GM19395 (cell line): Measurements from ENCODE around the gene MYOZ3.

ENCODE experiments used
- ATAC-seq: cut with Tn5 transposase; IDR thresholded peaks from one replicate; pipeline ENCODE4 v1.9.1; 2021; ENCODE audit warnings: mild to moderate bottlenecking, moderate library complexity; ENCODE audit not compliant: unreplicated experiment

Gene MYOZ3

DNA sequence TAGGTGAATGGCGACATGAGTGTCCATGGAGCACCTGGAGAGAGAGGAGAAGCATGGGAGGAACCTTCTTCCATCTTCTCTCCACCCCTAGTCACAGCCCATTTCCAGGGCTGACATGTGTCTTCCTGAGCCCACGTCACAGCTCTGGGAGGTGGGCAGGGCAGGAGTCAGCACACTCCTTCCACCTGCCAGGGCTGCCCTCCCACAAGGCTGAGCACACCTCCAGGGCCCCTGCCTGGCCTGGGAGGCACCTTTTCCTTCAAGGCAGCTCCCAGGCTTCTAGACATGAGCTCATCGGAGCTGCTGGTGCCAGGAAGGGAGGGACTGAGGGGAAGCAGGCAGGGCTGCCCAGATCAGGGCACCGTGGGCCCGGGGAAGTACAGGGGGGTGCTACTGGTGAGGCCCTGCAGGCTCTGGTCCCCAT lies 34.2 kb upstream of the MYOZ3 start:
- no peak for ATAC-seq

DNA sequence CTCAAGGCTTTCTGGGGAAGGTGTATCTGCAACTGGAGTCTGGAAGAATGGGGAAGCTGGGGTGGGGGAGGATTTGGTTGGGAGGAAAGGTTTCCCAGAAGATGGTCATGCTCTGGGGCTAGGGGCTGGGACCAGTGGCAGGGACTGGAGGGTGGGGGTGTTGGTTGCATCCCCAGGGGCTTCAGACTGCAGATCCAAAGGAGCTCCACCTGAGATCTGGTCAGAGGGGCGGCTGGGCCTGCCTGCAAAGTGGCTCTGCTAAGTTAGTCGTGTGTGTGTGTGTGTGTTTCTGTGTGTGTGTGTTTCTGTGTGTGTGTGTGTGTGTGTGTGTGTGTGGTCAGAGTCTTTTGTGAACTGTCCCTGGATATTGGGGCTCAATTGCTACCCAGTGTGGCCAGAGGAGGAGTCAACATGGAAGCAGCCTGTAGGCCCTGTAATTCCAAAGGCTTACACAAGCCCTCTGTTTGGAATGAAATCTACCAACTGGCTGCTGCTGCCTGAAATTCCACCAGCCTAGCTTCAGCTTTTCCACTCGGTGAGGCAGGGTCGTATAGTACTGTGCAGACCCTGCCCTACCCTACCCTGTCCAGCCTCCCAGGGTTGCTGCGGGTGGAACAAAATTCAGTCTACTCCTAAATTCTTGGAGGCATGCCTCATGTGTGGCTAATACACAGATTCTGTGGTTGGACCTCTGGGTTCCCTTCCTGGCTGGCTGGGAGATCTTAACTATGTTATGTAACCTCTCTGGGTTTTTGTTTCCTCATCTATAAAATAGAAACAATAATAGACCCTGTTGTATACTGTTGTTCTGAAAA lies 33.1 kb upstream of the MYOZ3 start:
- ATAC-seq = no peak

DNA sequence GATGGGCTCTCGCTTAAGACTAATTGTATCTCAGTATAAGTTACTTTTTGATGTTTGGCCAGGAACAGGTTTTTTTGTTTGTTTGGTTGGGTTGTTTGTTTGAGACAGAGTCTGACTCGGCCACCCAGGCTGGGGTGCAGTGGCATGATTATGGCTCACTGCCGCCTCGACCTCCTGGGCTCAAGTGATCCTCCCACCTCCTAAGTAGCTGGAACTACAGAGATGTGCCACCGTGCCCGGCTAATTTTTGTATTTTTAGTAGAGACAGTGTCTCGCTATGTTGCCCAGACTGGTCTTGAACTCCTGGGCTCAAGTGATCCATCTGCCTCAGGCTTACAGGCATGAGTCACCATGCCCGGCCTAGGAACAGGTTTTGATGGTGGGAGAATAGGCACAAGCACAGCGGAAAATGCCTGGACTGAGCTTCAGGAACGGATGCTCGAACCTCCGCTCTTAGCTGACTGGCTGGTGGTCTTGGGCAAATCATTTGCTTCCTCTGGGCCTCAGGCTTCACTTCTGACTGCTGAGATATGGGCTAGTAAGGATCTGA lies 32.0 kb upstream of the MYOZ3 start:
- ATAC-seq = no peak

GRCh38 chr5:150630016-150630415 lies 31.0 kb upstream of the MYOZ3 start:
- ATAC-seq = no peak

GRCh38 chr5:150630461-150631325 lies 30.4 kb upstream of the MYOZ3 start:
- ATAC-seq = no peak

GRCh38 chr5:150631326-150631701 lies 29.7 kb upstream of the MYOZ3 start:
- ATAC-seq = no peak

- ATAC-seq = no peak
These were observed 28.5 kb upstream of the MYOZ3 start for GRCh38 chr5:150632305-150633160.

- ATAC-seq = no peak
These were observed 27.6 kb upstream of the MYOZ3 start for GRCh38 chr5:150633429-150633828.

DNA sequence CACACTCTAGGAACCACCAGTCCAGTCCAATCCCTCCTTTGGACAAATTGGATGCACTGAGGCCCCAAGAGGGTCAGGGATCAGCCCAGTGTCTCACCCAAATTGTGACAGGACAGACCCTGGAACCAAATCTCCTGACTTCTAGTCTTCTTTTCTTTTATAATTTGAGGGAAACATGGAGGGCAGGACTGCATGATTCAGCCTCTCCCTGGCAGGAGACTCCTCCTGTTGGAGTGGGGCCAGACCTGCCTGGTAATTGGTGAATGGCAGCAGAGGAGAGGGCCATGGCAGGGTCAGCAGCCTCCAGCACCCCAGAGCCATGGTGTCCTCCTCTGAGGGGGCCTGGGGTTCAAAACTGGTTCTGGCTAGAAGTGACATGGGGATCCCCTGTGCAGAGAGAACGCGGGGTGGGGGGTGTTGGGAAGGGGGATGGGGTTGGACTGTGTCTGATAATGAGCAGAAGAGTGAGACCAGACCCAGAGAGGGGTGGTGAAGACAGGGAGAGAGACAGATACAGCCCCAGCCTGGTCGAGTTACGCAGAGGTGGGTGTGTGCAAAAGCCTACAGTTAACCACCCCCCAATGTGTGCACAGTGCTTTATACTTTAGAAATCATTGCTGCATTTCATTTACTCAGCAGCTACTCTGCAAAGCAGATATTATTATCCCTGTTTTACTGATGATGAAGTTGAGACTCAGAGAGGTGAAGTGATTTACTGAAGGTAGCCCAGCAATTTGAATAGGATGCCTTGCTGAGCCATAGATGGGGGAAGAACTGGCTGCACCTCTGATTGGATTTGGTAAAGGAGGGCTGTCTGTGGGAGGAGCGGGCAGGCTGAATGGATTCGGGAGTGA lies 24.4 kb upstream of the MYOZ3 start:
- ATAC-seq = no peak

DNA sequence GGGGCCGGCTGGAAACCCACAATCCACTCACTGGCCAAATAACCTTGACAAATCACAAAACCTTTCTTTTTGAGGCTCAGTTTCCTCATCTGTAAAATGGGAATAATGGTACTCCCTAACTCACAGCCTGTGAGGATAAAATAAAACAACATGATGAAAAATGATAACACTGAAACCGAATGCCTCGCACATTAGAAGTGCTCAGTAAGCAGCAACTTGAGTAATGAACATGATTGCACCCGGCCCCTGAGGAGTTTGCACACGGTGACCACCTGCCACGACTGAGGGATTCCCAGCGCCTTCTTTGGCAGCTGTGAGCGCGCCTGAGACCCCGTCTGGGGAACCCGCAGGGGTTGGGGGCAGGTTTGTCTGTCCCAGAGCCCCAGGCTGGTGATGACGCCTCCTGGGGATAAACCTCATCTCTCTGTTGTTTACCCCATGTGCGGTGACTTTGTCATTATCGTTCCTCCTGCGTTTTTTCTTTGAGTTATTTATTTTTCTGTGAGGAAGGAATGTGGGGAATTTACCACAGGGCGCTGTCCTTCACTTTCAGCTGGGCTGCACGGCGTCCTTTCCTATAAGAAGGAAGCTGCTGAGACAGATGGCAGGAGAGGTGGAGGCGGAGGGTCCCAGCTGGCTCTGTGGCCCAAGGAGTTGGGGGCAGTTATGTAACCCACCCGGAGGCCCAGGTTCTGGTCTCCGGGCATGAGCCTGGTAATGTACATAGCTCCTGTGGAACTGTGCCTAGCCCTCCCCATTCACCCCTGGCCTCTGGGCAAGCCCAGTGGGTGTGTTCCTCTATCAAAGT lies 23.6 kb upstream of the MYOZ3 start:
- no peak for ATAC-seq

DNA sequence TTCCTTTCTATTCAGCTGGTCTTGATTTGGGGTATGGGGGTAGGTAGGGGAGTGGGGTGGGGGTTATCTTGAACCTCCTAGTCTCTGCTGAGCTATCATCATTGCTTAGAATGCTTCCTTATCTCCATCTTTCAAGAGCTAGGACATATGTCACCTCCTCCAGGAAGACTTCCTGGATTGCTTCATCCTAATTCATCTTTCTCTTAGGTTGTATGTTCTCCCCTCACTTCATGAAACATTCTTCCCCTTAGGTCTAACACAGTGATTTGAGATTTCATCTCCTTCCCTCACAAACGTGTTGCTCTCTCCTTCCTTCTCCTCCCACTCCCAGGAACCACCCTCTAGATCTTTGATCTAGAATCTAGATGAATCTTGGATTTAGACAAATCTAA lies 23.0 kb upstream of the MYOZ3 start:
- ATAC-seq = no peak

DNA sequence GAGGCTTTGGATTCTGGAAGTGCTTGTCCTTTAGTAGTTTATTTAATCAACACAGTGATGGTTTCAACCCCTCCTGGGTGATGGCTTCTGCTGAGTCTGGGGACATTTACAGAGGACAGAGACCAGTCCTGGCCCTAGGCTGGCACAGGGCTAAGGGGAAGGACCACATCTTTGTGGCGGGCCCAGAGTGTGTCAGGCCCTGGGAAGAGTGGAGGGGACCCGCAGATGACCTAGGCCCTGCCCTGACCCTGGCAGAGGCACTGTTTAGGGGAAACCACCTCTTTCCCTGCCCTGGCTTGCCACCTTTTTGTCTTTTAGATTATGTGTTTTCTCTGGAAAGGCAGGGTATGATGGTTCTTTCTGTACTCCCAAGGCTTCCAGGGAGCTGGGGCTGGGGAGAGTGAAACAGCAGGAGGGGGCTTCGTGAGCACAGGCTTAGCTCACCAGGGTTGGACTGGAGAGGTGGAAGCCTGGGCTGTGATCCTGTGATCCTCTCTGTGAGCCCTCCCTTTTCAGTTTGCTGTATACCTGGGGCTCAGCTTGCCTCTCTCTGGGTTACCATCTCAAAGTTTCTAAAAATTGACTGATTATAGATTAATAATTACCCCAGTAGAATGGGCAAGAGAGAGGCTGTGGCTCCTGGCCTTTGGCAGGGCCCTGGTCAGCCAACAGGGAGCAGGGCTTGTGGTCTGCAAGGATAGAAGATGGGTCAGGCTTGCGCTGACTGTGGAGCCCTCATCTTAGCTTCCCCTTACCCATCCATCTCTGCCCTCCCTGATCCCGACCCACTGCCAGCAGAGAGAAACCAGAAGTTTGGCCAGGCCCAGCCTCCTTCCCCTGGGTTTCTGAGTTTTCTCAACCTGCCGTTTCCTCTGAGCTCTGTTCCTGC lies 22.3 kb upstream of the MYOZ3 start:
- ATAC-seq = no peak

DNA sequence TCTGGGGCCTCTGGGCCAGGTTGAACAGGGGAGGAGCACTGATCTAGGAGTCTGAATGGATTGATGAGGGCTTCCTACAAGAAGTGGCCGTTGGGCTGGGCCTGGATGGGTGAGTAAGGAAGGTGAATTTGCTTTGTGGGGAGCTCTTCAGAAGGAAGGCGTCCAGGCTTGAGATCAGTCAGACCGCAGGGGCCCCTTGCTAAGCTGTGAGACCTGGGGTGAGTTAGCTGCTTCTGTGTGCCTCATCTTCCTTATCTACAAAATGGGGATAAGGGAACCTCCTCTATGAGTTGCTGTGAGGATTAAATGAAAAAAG lies 21.7 kb upstream of the MYOZ3 start:
- ATAC-seq = no peak

DNA sequence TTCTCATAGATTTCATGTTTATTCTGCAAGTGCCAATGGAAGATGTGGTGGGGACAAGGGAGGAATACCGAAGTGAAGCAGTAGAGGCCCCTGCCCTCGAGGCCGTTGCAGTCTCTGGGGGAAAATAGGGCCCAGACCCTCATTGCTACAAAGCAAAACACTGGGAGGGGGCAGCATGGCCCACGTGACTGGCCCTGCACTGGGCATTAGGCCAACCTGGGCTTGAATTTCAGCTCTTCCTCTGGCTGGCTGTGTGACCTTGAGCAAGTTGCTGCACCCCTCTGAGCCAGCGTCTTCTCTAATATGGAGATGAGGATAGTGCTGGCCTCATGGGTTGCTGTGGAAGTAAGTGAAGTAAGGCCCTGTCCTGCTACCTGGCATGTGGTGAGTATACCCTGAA lies 21.3 kb upstream of the MYOZ3 start:
- ATAC-seq = no peak

GRCh38 chr5:150640311-150641005 lies 20.6 kb upstream of the MYOZ3 start, which contains the start of gene SYNPO:
Gene SYNPO (plus strand): TSS chr5:150640660. CDS start chr5:150648276, 7,616 bp downstream.
- no peak for ATAC-seq

- ATAC-seq = no peak
These were observed 20.0 kb upstream of the MYOZ3 start for GRCh38 chr5:150641006-150641570.

- no peak for ATAC-seq
These were observed 19.1 kb upstream of the MYOZ3 start for GRCh38 chr5:150641824-150642566.
